IMR-90 (cell line): ENCODE results near the gene LRCOL1. TPM values are rescaled to one million over a fixed set of nuclear protein-coding genes. Genes with fewer than 3 reads are reported as not detected.

Experiments used
- ATAC-seq: fragments of 200-7000 bp; cut with Tn5 transposase; 2 replicates; pipeline ENCODE4 v1.9.1; 2020; ENCODE audit warnings: low read depth, mild to moderate bottlenecking, moderate library complexity
- BruUV-seq: library from RNA; stranded (reverse); fragments of 400-500 nt; replicated peaks from 2 replicates; lab custom pipeline; 2021; lab: Mats Ljungman, UMichigan
- CTCF ChIA-PET: fragments of 300-600 bp; formaldehyde crosslinking; extraction: SDS; loops from one replicate; lab custom pipeline; 2021; ENCODE audit warnings: antibody characterized with exemption; lab: Yijun Ruan, JAX
- POLR2A ChIA-PET: fragments of 300-600 bp; sonication (Branson Sonifier 250); formaldehyde crosslinking; loops from one replicate; lab custom pipeline; 2022; ENCODE audit warnings: antibody characterized with exemption; ENCODE audit not compliant: unreplicated experiment; lab: Charles Lee
- DNase-seq: peaks from one replicate; pipeline ENCODE4 v3.0.0; 2013
- H2AFZ ChIP-seq: replicated peaks from 2 replicates; pipeline ENCODE3; 2013; ENCODE audit warnings: low read length, mild to moderate bottlenecking; ENCODE audit not compliant: poor library complexity
- H2AK5ac ChIP-seq: 2 replicates; pipeline ENCODE4 v1.6.1; 2013; ENCODE audit warnings: low read depth, low read length, inconsistent platforms
- H2AK9ac ChIP-seq: replicated peaks from 2 replicates; pipeline ENCODE3; 2013; ENCODE audit warnings: mild to moderate bottlenecking, low read depth, low read length, moderate library complexity; ENCODE audit not compliant: poor library complexity
- H2BK120ac ChIP-seq: 2 replicates; pipeline ENCODE4 v1.6.1; 2013; ENCODE audit warnings: low read depth, low read length, inconsistent platforms
- H2BK15ac ChIP-seq: 3 replicates; pipeline ENCODE4 v1.6.1; 2013; ENCODE audit warnings: low read depth, low read length, inconsistent platforms
- H2BK20ac ChIP-seq: 2 replicates; pipeline ENCODE4 v1.6.1; 2013; ENCODE audit warnings: low read depth, mild to moderate bottlenecking, inconsistent platforms, low read length, moderate library complexity
- H2BK5ac ChIP-seq: 2 replicates; pipeline ENCODE4 v1.6.1; 2013; ENCODE audit warnings: mild to moderate bottlenecking, low read depth, low read length, inconsistent platforms; ENCODE audit not compliant: poor library complexity, severe bottlenecking
- H3K14ac ChIP-seq: replicated peaks from 2 replicates; pipeline ENCODE4 v1.6.1; 2013; ENCODE audit warnings: low read depth, low read length, inconsistent platforms
- H3K18ac ChIP-seq: 2 replicates; pipeline ENCODE4 v1.6.1; 2013; ENCODE audit warnings: low read depth, low read length, control low read depth
- H3K23ac ChIP-seq: 2 replicates; pipeline ENCODE4 v1.6.1; 2013; ENCODE audit warnings: low read depth, low read length, inconsistent platforms
- H3K27ac ChIP-seq: 2 replicates; pipeline ENCODE4 v1.5.1; 2013; ENCODE audit warnings: mild to moderate bottlenecking, control low read depth, low read length; ENCODE audit not compliant: insufficient read depth
- H3K27me3 ChIP-seq: 2 replicates; pipeline ENCODE4 v1.6.1; 2013; ENCODE audit warnings: low read length; ENCODE audit not compliant: control insufficient read depth, insufficient read depth
- H3K36me3 ChIP-seq: 2 replicates; pipeline ENCODE4 v1.6.1; 2013; ENCODE audit warnings: low read length, mixed read lengths; ENCODE audit not compliant: control insufficient read depth, insufficient read depth
- H3K4ac ChIP-seq: 2 replicates; pipeline ENCODE4 v1.6.1; 2013; ENCODE audit warnings: low read depth, low read length, inconsistent platforms
- H3K4me1 ChIP-seq: 2 replicates; pipeline ENCODE4 v1.6.1; 2013; ENCODE audit warnings: low read length, mixed read lengths; ENCODE audit not compliant: control insufficient read depth, insufficient read depth
- H3K4me2 ChIP-seq: 2 replicates; pipeline ENCODE4 v1.6.1; 2013; ENCODE audit warnings: low read depth, mild to moderate bottlenecking, control low read depth, low read length, moderate library complexity
- H3K4me3 ChIP-seq: 2 replicates; pipeline ENCODE4 v1.5.1; 2013; ENCODE audit warnings: low read depth, mild to moderate bottlenecking, control low read depth, low read length, moderate library complexity; ENCODE audit not compliant: insufficient read depth
- H3K56ac ChIP-seq: 2 replicates; pipeline ENCODE4 v1.6.1; 2013; ENCODE audit warnings: low read length, inconsistent platforms; ENCODE audit not compliant: insufficient read depth; ENCODE audit errors: extremely low read depth
- H3K79me1 ChIP-seq, 2 experiments: 2 replicates each; pipeline ENCODE4 v1.6.1; 2013; ENCODE audit warnings: low read length in 2 of 2, inconsistent platforms in 1 of 2, low read depth in 1 of 2
- H3K9ac ChIP-seq: 2 replicates; pipeline ENCODE4 v1.6.1; 2013; ENCODE audit warnings: low read depth, low read length, control low read depth
- H3K9me1 ChIP-seq: 2 replicates; pipeline ENCODE4 v1.6.1; 2013; ENCODE audit warnings: low read length, inconsistent platforms; ENCODE audit not compliant: insufficient read depth
- H3K9me3 ChIP-seq: 2 replicates; pipeline ENCODE4 v1.6.1; 2013; ENCODE audit warnings: low read length; ENCODE audit not compliant: control insufficient read depth, insufficient read depth
- H4K20me1 ChIP-seq: 2 replicates; pipeline ENCODE4 v1.6.1; 2013; ENCODE audit warnings: low read length, inconsistent platforms; ENCODE audit not compliant: insufficient read depth
- H4K5ac ChIP-seq: 2 replicates; pipeline ENCODE4 v1.6.1; 2013; ENCODE audit warnings: mild to moderate bottlenecking, low read depth, low read length, control low read depth
- H4K8ac ChIP-seq, 2 experiments: 2 replicates each; pipeline ENCODE4 v1.6.1; 2013; ENCODE audit warnings: low read depth in 2 of 2, low read length in 2 of 2, control low read depth in 1 of 2, inconsistent platforms in 1 of 2
- H4K91ac ChIP-seq: 2 replicates; pipeline ENCODE4 v1.6.1; 2013; ENCODE audit warnings: low read depth, low read length, inconsistent platforms; ENCODE audit not compliant: insufficient read depth
- BHLHE40 ChIP-seq: fragments of 150-350 bp; IDR thresholded peaks from 2 replicates; pipeline ENCODE4 v1.6.1; 2016; ENCODE audit warnings: mild to moderate bottlenecking, low read depth, low read length
- CEBPB ChIP-seq: IDR thresholded peaks from 2 replicates; pipeline ENCODE4 v1.6.1; 2012; ENCODE audit warnings: low read depth, low read length, improper control_type of control experiment
- CHD1 ChIP-seq: IDR thresholded peaks from 2 replicates; pipeline ENCODE4 v1.6.1; 2012; ENCODE audit warnings: low read depth, low read length, improper control_type of control experiment
- CTCF ChIP-seq: conservative IDR thresholded peaks from 2 replicates; pipeline ENCODE4 v1.5.1; 2012; ENCODE audit warnings: mild to moderate bottlenecking, low read depth, low read length, improper control_type of control experiment
- FOS ChIP-seq: fragments of 150-350 bp; IDR thresholded peaks from 2 replicates; pipeline ENCODE4 v1.6.1; 2016; ENCODE audit warnings: low read depth, low read length
- MXI1 ChIP-seq: IDR thresholded peaks from 2 replicates; pipeline ENCODE4 v1.6.1; 2012; ENCODE audit warnings: low read depth, mild to moderate bottlenecking, low read length, moderate library complexity, borderline replicate concordance
- POLR2A ChIP-seq: IDR thresholded peaks from 2 replicates; pipeline ENCODE4 v1.6.1; 2012; ENCODE audit warnings: mild to moderate bottlenecking, low read depth, low read length
- RCOR1 ChIP-seq: IDR thresholded peaks from 2 replicates; pipeline ENCODE4 v1.6.1; 2012; ENCODE audit warnings: mild to moderate bottlenecking, low read length, improper control_type of control experiment; ENCODE audit not compliant: insufficient replicate concordance
- RFX5 ChIP-seq: IDR thresholded peaks from 2 replicates; pipeline ENCODE4 v1.8.0; 2012; ENCODE audit warnings: low read depth, mild to moderate bottlenecking, low read length, moderate library complexity
- WGBS, 2 experiments: methylation state at CpG; one replicate each; pipeline versions ENCODE4 v1.1.5 to v1.1.7; 2013; ENCODE audit warnings: missing lambda C conversion rate in 2 of 2; ENCODE audit not compliant: insufficient read length in 1 of 2; ENCODE audit errors: extremely low coverage in 2 of 2; 5-methylcytosine and 5-hydroxymethylcytosine counted together
- dilution Hi-C: fragments of 300-500 bp; cut with HindIII; formaldehyde crosslinking; loops from one replicate; pipeline ENCODE4 v1.14.3; 2018; ENCODE audit warnings: low sequenced_read_pairs; ENCODE audit not compliant: unreplicated experiment
- in situ Hi-C: fragments of 300-500 bp; cut with MboI; formaldehyde crosslinking; loops from 3 replicates; pipeline ENCODE4 v1.14.3; 2019; ENCODE audit warnings: low sequenced_read_pairs, inconsistent platforms, mixed read lengths
- intact Hi-C: fragments of 100-400 bp; cut with micrococcal nuclease; formaldehyde crosslinking; loops from 2 replicates; pipeline ENCODE4 v1.10.0; 2022
- polyA plus RNA-seq, 3 experiments: library from polyadenylated mRNA; depleted of rRNA; stranded (reverse); fragments of >200 nt; gene quantifications; 2 replicates each; pipeline ENCODE4 v1.2.3, GENCODE V29; 2012; ENCODE audit warnings: low replicate concordance in 1 of 3
- total RNA-seq: library from RNA; depleted of rRNA; stranded (reverse); fragments of >200 nt; gene quantifications from 2 replicates; pipeline ENCODE4 v1.2.3, GENCODE V29; 2012
- TF ChIP-seq, protein P1 (sequence below): fragments of 150-350 bp; IDR thresholded peaks from 2 replicates; pipeline ENCODE4 v1.6.1; 2017; ENCODE audit warnings: mild to moderate bottlenecking, antibody characterized with exemption, low read length, low read depth
- TF ChIP-seq, protein P2 (sequence below): fragments of 150-350 bp; IDR thresholded peaks from 2 replicates; pipeline ENCODE4 v1.6.1; 2016; ENCODE audit warnings: low read depth, mild to moderate bottlenecking, low read length, moderate library complexity, borderline replicate concordance

The LRCOL1 gene
- total and polyA plus RNA-seq, 2 of the 4 experiments (the other 2 are of a cell fraction), result 1.0 TPM; not detected in 1

- H2BK5ac ChIP-seq, result no peak overlapping the region
- no peak overlapping the region for H2BK120ac ChIP-seq
- no peaks in the 10 kb centered on the region for H3K4me1 ChIP-seq
- no peak overlapping the region for H3K56ac ChIP-seq
- no peak overlapping the region for H3K4ac ChIP-seq
- in situ Hi-C loops, result no loop called here
- H4K20me1 ChIP-seq, result no peaks in the 10 kb centered on the region
- H2AFZ ChIP-seq, result no peak overlapping the region
- ChIA-PET POLR2A (no interaction called here), CTCF (no interaction called here)
- H3K27ac ChIP-seq, result no peak overlapping the region
- no peak overlapping the region for H2AK5ac ChIP-seq
- H3K23ac ChIP-seq, result no peak overlapping the region
- TSS peak; percentile 77 for BruUV-seq
- no peak overlapping the region for H3K4me2 ChIP-seq
- no CpG with 5 or more reads among the region's 14 CpGs for WGBS, 2 experiments
- H4K8ac ChIP-seq, result no peak overlapping the region
- no peak overlapping the region for H3K18ac ChIP-seq
- H3K9me3 ChIP-seq, result peaks cover 5% of the 10 kb centered on the region; the same call in 1 of the 2 replicates
- intact Hi-C loops, result no loop called here
- H4K91ac ChIP-seq, result no peak overlapping the region
- TF ChIP-seq MXI1, result no peak
- no peak for TF ChIP-seq CTCF
- no peak for TF ChIP-seq POLR2A
- TF ChIP-seq BHLHE40, result no peak
- no peak for TF ChIP-seq RCOR1
- no peak for TF ChIP-seq RFX5
- TF ChIP-seq, protein P1, sequence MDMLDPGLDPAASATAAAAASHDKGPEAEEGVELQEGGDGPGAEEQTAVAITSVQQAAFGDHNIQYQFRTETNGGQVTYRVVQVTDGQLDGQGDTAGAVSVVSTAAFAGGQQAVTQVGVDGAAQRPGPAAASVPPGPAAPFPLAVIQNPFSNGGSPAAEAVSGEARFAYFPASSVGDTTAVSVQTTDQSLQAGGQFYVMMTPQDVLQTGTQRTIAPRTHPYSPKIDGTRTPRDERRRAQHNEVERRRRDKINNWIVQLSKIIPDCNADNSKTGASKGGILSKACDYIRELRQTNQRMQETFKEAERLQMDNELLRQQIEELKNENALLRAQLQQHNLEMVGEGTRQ, result no peak
- no peak for TF ChIP-seq CHD1
- TF ChIP-seq, protein P2, sequence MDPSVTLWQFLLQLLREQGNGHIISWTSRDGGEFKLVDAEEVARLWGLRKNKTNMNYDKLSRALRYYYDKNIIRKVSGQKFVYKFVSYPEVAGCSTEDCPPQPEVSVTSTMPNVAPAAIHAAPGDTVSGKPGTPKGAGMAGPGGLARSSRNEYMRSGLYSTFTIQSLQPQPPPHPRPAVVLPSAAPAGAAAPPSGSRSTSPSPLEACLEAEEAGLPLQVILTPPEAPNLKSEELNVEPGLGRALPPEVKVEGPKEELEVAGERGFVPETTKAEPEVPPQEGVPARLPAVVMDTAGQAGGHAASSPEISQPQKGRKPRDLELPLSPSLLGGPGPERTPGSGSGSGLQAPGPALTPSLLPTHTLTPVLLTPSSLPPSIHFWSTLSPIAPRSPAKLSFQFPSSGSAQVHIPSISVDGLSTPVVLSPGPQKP, result no peak
- TF ChIP-seq CEBPB, result no peak
- no peak for TF ChIP-seq FOS
- H3K4me3 ChIP-seq, result no peak overlapping the region
- dilution Hi-C loops, result no loop called here
- no peak overlapping the region for H2AK9ac ChIP-seq
- no peak overlapping the region for H4K5ac ChIP-seq
- no peak overlapping the region for H3K9ac ChIP-seq
- peaks cover 6% of the 10 kb centered on the region; the same call in 1 of the 2 replicates for H3K27me3 ChIP-seq
- ATAC-seq (no peak), DNase-seq (no peak)
- no peak overlapping the region for H3K14ac ChIP-seq
- H2BK15ac ChIP-seq, result no peak overlapping the region
- H2BK20ac ChIP-seq, result no peak overlapping the region
- H3K9me1 ChIP-seq, result no peaks in the 10 kb centered on the region
- H3K36me3 ChIP-seq, result peaks cover 16% of the 10 kb centered on the region; the same call in 1 of the 2 replicates
- H3K79me1 ChIP-seq, result no peaks in the 10 kb centered on the region
Observed at GRCh38 chr12:132584429-132584828, 26.0 kb downstream of the LRCOL1 start.
